ACC112 (cell line): Measurements from ENCODE around the gene HPSE.
"Not testable (repeated sequence)": the region's sequence is repeated elsewhere in the genome, so short reads cannot be mapped to it uniquely, and the experiment has no call there.

Experiments used
- H2AFZ ChIP-seq: fragments of 200-600 bp; sonication (generic); one replicate; pipeline ENCODE4 v1.6.0; 2017; ENCODE audit warnings: antibody characterized with exemption, low read length; ENCODE audit not compliant: unreplicated experiment
- H3K27ac ChIP-seq: fragments of 200-600 bp; sonication (generic); 2 replicates; pipeline ENCODE4 v1.5.1; 2014; ENCODE audit warnings: low read depth, mild to moderate bottlenecking, antibody characterized with exemption, low read length, moderate library complexity
- H3K27me3 ChIP-seq: fragments of 200-600 bp; sonication (generic); 2 replicates; pipeline ENCODE4 v1.6.1; 2014; ENCODE audit warnings: mild to moderate bottlenecking, antibody characterized with exemption, low read length, moderate library complexity, mixed read lengths; ENCODE audit not compliant: insufficient read depth
- H3K36me3 ChIP-seq: fragments of 200-600 bp; sonication (generic); 2 replicates; pipeline ENCODE4 v1.6.1; 2016; ENCODE audit warnings: mild to moderate bottlenecking, antibody characterized with exemption, low read length, moderate library complexity, mixed read lengths; ENCODE audit not compliant: insufficient read depth
- H3K4me1 ChIP-seq: fragments of 200-600 bp; sonication (generic); one replicate; pipeline ENCODE4 v1.6.1; 2016; ENCODE audit warnings: low read length, mixed read lengths; ENCODE audit not compliant: insufficient read depth, unreplicated experiment, control insufficient read depth
- H3K4me3 ChIP-seq: fragments of 200-600 bp; sonication (generic); 2 replicates; pipeline ENCODE4 v1.5.1; 2014; ENCODE audit warnings: mild to moderate bottlenecking, low read depth, low read length
- H3K79me2 ChIP-seq: fragments of 200-600 bp; sonication (generic); one replicate; pipeline ENCODE4 v1.6.0; 2016; ENCODE audit warnings: low read length; ENCODE audit not compliant: control insufficient read depth, unreplicated experiment, insufficient read depth

The HPSE gene

GRCh38 chr4:83335701-83336100, 1.1 kb upstream of the HPSE start:
- Histone ChIP-seq H3K4me3 (peak overlapping the region; percentile 80), H2AFZ (peak overlapping the region; percentile 92), H3K36me3 (no peaks in the 10 kb centered on the region), H3K27me3 (no peaks in the 10 kb centered on the region), H3K4me1 (peaks cover 5% of the 10 kb centered on the region), H3K79me2 (no peaks in the 10 kb centered on the region), H3K27ac (no peak overlapping the region)

- peaks cover 5% of the 10 kb centered on the region for H3K4me1 ChIP-seq
- no peaks in the 10 kb centered on the region for H3K36me3 ChIP-seq
- H3K79me2 ChIP-seq: no peaks in the 10 kb centered on the region
- H3K27me3 ChIP-seq: no peaks in the 10 kb centered on the region
- no peak overlapping the region for H2AFZ ChIP-seq
- no peak overlapping the region for H3K27ac ChIP-seq
- no peak overlapping the region for H3K4me3 ChIP-seq
Measured at GRCh38 chr4:83331956-83332355, 2.7 kb downstream of the HPSE start.

GRCh38 chr4:83329521-83330110, 5.0 kb downstream of the HPSE start:
- no peak overlapping the region for H3K27ac ChIP-seq
- H2AFZ ChIP-seq: no peak overlapping the region
- H3K4me1 ChIP-seq: peaks cover 5% of the 10 kb centered on the region
- no peak overlapping the region for H3K4me3 ChIP-seq
- no peaks in the 10 kb centered on the region for H3K79me2 ChIP-seq
- no peaks in the 10 kb centered on the region for H3K36me3 ChIP-seq
- H3K27me3 ChIP-seq: no peaks in the 10 kb centered on the region

- Histone ChIP-seq H3K36me3 (no peaks in the 10 kb centered on the region), H2AFZ (no peak overlapping the region)
Measured at GRCh38 chr4:83328521-83329187, 6.0 kb downstream of the HPSE start.

GRCh38 chr4:83326546-83326945, 8.1 kb downstream of the HPSE start:
- no peaks in the 10 kb centered on the region for H3K36me3 ChIP-seq
- H2AFZ ChIP-seq: no peak overlapping the region
- H3K4me3 ChIP-seq: no peak overlapping the region
- no peaks in the 10 kb centered on the region for H3K4me1 ChIP-seq
- no peak overlapping the region for H3K27ac ChIP-seq
- no peaks in the 10 kb centered on the region for H3K79me2 ChIP-seq
- H3K27me3 ChIP-seq: no peaks in the 10 kb centered on the region

More at GRCh38 chr4:83328521-83329187, 6.0 kb downstream of the HPSE start:
- Histone ChIP-seq H3K79me2 (no peaks in the 10 kb centered on the region), H3K4me1 (no peaks in the 10 kb centered on the region), H3K27ac (no peak overlapping the region), H3K4me3 (no peak overlapping the region), H3K27me3 (no peaks in the 10 kb centered on the region)

- H3K79me2 ChIP-seq, H3K4me1 ChIP-seq, H2AFZ ChIP-seq, H3K27ac ChIP-seq, H3K4me3 ChIP-seq, H3K36me3 ChIP-seq, H3K27me3 ChIP-seq: not testable (repeated sequence)
Measured at GRCh38 chr4:83325306-83325705, 9.3 kb downstream of the HPSE start.

- Histone ChIP-seq H3K27ac (no peak overlapping the region), H3K36me3 (no peaks in the 10 kb centered on the region), H3K4me1 (peaks cover 5% of the 10 kb centered on the region), H3K27me3 (no peaks in the 10 kb centered on the region), H2AFZ (no peak overlapping the region), H3K4me3 (no peak overlapping the region), H3K79me2 (no peaks in the 10 kb centered on the region)
Measured at GRCh38 chr4:83323136-83323535, 11.5 kb downstream of the HPSE start.

- no peak overlapping the region for H3K4me3 ChIP-seq
- peaks cover 5% of the 10 kb centered on the region for H3K4me1 ChIP-seq
- H2AFZ ChIP-seq: no peak overlapping the region
- no peaks in the 10 kb centered on the region for H3K36me3 ChIP-seq
- H3K27me3 ChIP-seq: no peaks in the 10 kb centered on the region
- no peaks in the 10 kb centered on the region for H3K79me2 ChIP-seq
- 0 out of 2 replicates have a peak overlapping the region, but pooled peaks have one; percentile 3 for H3K27ac ChIP-seq
Measured at GRCh38 chr4:83320548-83320947, 14.1 kb downstream of the HPSE start.

GRCh38 chr4:83318666-83319065, 16.0 kb downstream of the HPSE start:
- no peak overlapping the region for H3K4me3 ChIP-seq
- H3K4me1 ChIP-seq: peaks cover 5% of the 10 kb centered on the region
- H3K27ac ChIP-seq: no peak overlapping the region
- no peak overlapping the region for H2AFZ ChIP-seq
- H3K79me2 ChIP-seq: no peaks in the 10 kb centered on the region
- no peaks in the 10 kb centered on the region for H3K36me3 ChIP-seq
- no peaks in the 10 kb centered on the region for H3K27me3 ChIP-seq

- H3K4me3 ChIP-seq: no peak overlapping the region
- no peaks in the 10 kb centered on the region for H3K79me2 ChIP-seq
- peaks cover 5% of the 10 kb centered on the region for H3K4me1 ChIP-seq
- H3K27me3 ChIP-seq: no peaks in the 10 kb centered on the region
- H2AFZ ChIP-seq: no peak overlapping the region
- no peaks in the 10 kb centered on the region for H3K36me3 ChIP-seq
- no peak overlapping the region for H3K27ac ChIP-seq
Measured at GRCh38 chr4:83317671-83318070, 17.0 kb downstream of the HPSE start.

- no peak overlapping the region for H3K27ac ChIP-seq
- H3K27me3 ChIP-seq: no peaks in the 10 kb centered on the region
- H2AFZ ChIP-seq: no peak overlapping the region
- H3K79me2 ChIP-seq: no peaks in the 10 kb centered on the region
- H3K36me3 ChIP-seq: no peaks in the 10 kb centered on the region
- H3K4me3 ChIP-seq: no peak overlapping the region
- H3K4me1 ChIP-seq: peaks cover 5% of the 10 kb centered on the region
Measured at GRCh38 chr4:83316459-83317165, 18.0 kb downstream of the HPSE start.
